Dedifferentiated amniotic fluid mesenchymal stem cell (primary cell): Measurements from ENCODE around the gene MMAA.
"Not testable (repeated sequence)": the region's sequence is repeated elsewhere in the genome, so short reads cannot be mapped to it uniquely, and the experiment has no call there.

Experiments
- DNase-seq: peaks from one replicate; pipeline ENCODE4 v3.0.0-alpha.2; 2016; ENCODE audit errors: extremely low spot score

Gene MMAA

DNA sequence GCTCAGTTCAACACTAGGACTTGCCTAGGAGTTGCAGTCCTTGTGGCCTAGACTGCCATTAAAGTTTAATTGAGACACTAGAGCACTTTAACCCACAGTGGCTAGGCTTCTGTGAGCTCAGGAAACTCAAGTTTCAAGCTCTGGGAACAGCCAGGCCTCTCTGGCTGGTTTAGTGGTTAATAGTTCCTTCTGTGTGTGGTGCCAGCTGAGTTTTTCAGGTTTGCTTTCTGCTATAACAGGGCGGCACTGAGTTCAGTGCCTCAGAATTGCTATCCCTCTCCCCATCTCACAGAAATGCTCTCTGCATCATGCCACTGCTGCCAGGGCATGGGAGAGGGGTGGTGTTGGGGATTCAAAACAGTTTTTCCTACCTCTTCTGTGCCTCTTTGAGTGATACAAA lies 15.9 kb downstream of the MMAA start:
- no peak for DNase-seq

DNA sequence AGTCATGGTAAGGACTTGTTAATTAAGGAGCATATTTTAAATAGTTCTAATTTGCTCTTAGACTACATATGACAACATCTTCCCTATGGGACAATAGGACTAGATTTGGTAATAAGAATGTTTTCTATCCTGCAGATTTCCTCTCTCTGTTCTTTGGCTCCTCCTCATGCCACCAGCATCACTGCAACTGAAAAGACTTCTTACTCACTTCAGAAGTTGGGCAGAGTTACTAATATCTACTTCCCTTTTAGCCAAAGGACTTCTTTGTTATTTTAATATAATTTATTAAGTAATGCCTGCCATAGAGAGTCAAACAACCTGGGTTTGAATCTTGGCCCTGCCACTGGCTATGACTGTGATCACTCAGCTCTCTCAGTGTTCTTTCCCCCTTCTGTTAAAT lies 16.4 kb downstream of the MMAA start:
- DNase-seq: no peak

DNA sequence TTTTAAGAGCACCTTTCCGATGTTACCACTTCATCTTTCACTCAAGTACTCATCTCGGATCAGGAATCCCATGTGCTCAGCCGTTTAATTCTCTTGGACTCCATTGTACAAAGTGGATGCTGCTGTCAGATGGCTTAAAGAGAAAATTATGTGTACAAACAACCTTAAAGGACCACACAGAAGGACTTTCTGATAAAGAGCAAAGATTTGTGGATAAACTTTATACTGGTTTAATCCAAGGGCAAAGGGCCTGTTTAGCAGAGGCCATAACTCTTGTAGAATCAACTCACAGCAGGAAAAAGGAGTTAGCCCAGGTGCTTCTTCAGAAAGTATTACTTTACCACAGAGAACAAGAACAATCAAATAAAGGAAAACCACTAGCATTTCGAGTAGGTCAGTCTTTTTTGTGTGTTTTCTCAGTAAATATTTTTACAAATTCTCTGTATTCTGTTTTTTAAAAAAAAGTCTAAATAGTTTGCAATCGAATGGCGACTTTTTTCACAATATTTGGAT lies 20.1 kb downstream of the MMAA start:
- DNase-seq: no peak

DNA sequence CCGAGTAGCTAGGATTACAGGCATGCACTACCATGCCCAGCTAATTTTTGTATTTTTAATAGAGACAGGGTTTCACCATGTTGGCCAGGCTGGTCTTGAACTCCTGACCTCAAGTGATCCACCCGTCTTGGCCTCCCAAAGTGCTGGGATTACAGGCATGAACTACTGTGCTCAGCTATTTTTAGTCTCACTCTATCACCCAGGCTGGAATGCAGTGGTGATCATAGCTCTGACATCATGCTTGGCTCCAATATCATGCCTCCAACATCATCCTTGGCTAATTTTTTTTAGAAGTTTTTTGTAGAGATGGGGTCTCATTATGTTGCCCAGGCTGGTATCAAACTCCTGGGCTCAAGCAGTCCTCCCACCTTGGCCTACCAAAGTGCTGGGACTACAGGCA lies 21.1 kb downstream of the MMAA start:
- peak; percentile 33 for DNase-seq

DNA sequence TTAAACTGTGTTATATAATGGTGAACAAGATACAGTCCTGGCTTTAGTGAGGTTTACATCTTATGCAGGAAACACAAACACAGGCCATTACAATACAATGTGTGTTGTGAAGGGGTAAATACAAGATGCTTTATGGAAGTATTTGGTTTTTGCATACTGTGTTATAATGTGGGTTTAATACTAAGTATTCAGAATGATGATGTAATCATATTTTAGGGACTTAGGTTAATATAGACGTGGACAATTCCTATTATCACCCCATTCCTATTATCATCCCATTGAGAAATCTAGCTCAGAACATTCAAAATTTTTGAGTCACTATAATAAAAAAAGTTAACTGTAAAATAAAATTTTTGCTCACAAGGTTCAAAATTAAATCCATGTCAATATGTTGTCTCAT lies 24.1 kb downstream of the MMAA start:
- no peak for DNase-seq

DNA sequence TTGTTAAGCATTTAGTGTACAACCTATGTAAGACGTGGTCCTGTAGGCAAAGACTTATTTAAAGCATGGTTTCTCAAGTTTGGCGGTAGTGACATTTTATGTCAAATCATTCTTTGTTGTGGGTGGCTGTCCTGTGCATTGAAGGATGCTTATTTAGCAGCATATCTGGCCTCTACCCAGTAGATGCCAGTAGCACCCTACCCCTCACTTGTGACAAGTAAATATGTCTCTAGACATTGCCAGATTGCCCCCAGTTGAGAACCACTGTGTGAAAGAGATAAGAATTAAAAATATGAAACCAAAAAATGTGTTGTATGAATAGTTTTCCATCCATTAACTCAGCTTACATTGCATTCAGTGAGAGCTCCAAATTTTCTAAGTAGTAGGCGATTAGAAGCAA lies 25.5 kb downstream of the MMAA start:
- no peak for DNase-seq

DNA sequence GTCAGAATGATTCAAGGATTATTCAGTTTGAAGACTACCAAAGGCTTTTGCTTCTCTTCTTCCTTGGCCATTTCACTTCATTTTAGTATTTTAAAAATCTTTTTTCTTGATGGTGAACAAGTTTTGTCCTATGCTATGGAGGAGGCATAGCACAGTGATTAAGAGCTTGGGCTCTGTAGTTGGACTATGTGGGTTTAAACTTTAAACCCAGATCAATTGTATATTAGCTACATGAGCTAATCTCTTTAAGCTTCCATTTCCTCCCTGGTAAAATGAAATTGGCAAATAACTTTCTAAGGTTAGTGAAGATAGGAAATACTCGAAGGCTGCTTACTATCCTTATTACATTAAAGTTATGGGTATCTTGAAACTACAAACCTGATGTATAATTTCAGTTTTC lies 37.0 kb downstream of the MMAA start:
- DNase-seq: no peak

DNA sequence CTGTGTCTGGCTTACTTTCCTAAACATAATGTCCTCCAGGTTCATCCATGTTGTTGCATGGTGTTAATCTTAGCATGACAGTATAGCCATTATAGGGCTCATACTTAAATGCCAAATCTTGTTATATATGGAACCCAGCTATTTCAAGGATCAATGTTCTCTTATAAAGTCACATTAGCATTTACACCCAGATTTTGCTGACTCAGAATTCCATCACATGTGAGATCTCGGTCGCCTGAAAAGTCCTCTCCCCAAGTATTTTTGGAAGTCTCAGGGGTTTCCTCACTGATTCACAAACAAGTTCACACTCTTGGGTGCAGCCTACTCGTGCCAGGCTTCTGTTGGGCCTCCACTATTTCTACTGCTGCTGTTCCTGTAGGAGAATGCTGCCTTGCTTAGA lies 40.9 kb downstream of the MMAA start:
- DNase-seq: no peak

DNA sequence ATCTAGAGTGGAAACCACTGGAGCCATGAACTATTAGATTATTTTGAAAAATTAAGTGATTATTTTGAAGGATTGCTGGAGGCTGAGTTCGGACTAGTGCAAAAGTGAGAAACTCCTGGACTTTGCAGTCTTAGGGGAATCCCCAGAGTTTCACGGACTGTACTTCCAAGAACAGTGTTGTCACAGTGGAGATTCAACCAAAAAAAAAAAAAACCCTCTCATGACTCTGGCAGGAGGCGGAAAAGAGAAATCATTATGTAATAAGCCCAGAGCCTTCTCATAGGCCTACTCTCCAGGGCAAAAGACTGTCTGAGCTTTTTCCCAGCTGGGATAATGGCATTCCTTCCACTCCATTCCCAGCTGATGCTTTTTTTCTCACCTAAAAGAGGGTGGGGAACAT lies 44.0 kb downstream of the MMAA start:
- no peak for DNase-seq

DNA sequence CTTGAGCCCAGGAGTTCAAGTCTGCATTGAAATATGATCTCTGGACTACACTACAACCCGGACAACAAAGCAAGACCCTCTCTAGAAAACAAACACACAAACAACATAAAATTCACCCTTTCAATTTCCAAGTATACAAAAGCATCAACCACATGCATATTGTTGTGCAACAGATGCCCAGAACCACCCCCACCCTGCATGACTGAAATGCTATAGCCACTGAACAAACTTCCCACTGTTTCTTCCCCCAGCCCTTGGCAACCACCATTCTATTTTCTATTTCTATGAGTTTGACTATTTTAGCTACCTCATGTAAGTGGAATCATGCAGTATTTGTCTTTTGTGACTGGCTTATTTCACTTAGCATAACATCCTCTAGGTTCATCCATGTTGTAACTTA lies 46.6 kb downstream of the MMAA start:
- no peak for DNase-seq

DNA sequence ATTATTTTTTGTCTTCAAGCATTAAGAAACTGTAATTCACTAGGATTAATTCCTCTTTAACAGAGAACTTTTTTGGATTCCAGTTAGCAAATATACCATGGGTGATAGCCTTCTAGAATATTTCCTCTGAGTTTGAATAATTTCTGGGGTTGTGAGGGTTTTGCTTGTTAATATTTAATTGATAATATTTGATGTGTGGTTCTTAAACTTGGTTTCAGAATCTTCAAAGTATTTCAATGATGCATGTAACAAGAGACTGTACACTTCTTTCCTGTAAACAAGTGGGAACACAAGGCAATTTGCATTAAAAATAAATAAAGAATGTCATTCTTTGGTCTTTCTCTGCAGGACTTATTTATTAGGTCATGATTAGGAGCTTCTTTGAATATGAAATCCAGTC lies 51.2 kb downstream of the MMAA start:
- no peak for DNase-seq

DNA sequence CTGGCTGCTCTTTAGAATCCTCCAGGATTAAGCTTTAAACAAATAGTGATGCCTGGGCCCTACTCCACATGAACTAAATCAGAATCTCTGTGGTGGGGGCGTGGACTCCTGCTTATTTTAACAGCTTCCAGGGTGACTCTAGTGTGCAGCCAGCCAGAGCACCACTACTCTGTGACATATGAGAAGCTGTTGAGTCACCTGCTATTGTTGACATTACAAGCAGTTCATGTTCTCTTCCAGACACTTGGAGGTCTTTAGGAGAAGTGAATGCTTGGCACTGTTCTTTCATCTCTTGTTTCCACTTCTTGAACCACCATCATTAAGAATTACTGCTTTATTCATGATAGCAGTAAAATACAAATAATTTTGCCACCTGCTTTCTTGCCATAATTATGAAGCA lies 60.3 kb downstream of the MMAA start:
- peak; percentile 76 for DNase-seq

DNA sequence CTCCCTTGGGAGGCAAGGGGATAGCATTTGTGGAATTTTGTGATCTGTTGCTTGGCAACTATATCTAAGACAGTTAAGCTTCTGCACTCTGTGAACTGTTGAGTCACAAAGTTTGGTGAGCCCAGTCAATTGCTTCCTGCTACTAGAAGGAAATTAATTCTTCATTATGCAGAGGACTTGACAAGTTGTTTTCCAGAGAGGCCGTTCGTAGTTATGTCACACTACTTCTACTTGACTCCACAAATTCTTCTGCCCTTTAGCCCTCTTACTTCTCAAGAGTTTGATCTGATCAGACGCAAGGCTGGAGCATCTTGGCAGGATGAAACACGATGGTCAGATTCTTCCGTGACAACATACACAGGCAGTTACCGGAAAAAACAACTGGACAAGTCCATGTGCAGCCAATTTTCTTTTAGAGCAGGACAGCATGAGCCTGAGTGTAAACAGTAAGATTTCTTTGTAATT lies 60.8 kb downstream of the MMAA start, which contains the start of gene C4orf51:
TSS of gene C4orf51 (plus strand) at position 156 of the 465 bp plus-strand sequence. CDS start at position 214, 58 bp downstream.
- peak; percentile 52 for DNase-seq

DNA sequence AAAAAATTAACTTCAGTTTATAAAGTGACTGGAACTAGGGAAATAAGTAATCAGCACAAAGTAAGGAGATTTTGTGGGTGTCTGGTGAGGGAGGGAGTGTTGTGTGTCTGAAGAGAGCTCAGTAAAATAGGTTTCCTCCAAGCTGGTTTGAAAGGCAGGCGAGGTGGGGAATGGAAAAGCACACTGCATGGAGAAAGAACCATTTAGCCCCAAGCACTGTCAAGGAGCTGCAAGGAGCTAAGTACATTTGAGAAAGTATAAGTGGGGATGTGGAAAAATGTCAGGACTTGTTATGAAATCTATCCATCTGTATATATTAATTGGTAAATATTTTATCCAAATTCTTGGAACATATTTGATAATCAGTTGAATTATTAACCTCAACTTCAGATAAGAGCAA lies 61.7 kb downstream of the MMAA start:
- no peak for DNase-seq

DNA sequence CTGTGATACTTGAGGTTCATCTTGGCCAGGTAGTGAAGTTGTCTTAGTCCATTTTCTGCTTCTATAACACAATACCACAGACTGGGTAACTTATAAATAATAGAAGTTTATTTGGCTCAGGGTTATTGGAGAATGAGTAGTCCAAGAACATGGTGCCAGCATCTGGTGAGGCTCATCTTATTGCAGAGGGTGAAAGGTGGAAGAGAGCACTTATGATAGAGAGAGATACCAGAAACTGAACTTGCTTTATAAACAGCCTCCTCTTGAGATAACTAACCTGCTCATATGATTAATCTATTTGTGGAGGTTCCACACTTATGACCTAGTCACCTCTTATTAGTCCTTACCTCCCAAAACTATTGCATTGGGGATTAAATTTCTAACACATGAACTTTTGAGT lies 62.3 kb downstream of the MMAA start:
- DNase-seq: no peak

DNA sequence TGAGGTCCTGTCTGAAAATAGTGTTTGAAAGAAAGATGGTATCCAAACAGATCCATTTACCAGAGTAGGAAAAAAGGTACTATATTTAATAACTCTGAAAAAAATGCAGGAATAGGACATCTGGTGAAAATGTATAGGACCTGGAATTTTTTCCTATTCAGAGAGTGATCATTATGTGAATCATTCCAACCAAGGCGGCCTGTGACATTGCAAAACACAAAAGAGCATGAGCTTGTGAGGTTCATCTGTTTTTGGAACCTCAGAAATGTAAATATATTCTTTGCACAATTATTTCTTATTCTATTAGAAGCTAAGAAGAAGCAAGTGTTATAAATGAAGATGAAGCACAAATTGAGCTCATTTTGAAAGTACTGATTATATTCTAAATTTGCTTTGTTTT lies 62.8 kb downstream of the MMAA start:
- DNase-seq: no peak

DNA sequence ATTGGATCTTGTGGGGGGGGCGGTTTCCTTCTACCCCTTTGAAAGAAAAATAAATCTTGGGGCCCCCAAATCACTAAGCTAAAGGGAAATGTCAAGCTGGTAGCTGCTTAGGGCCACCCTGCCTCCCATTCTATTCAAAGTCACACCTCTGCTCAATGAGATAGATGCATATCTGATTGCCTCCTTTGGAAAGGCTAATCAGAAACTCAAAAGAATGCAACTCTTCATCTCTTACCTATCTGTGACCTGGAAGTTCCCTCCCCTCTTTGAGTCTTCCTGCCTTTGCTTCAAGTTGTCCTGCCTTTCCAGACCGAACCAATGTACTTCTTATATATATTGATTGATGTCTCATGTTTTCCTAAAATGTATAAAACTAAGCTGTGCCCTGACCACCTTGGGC lies 67.8 kb downstream of the MMAA start:
- no peak for DNase-seq

DNA sequence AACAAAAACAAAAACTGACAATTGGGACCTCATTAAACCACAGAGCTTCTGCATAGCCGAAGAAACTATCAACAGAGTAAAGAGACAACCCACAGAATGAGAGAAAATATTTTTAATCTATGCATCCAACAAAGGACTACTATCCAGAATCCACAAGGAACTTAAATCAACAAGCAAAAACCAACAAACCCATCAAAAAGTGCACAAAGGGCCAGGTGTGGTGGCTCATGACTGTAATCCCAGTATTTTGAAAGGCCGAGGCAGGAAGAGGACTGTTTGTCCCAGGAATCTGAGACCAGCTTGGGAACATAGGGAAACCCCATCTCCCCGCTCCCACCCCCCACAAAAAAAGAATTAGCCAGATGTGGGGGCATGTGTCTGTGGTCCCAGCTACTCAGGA lies 71.4 kb downstream of the MMAA start:
- no peak for DNase-seq

DNA sequence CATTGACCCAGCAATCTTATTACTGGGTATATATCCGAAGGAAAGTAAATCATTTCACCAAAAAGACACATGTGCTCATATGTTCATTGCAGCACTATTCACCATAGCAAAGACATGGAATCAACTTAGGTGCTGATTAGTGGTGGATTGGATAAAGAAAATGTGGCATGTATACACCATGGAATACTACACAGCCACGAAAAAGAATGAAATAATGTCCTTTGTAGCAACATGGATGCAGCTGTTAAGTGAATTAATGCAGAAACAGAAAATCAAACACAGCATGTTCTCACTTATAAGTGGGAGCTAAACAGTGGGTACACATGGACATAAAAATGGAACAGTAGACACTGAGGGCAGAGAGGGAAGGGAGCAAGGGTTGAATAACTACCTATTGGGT lies 72.2 kb downstream of the MMAA start:
- DNase-seq: not testable (repeated sequence)

DNA sequence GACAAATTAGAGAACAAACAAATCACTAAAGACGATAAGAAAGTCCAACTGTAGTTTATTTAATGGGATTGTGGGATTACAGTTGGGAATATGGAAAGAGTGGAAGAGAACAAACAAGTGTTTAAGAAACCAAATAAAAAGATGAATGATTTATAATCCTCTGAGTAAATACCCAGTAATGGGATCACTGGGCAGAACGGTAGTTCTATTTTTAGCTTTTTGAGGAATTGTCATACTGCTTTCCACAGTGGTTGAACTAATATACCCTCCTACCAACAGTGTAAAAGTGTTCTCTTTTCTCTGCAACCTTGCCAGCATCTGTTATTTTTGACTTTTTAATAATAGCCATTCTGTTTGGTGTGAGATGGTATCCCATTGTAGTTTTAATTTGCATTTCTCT lies 75.7 kb downstream of the MMAA start:
- DNase-seq: no peak

DNA sequence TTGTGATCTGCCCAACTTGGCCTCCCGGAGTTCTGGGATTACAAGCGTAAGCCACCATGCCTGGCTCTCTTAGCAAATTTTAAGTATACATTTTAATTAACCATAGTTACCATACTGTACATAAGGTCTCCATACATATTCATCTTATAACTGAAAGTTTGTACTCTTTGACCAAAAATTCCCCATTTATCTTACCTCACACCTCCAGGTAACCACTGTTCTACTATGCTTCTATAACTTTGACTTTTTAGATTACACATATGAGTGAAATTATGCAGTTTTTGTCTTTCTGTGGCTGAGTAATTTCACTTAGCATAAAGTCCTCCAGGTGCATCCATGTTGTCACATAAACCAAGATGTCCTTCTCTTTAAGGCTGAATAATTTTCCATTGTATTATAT lies 78.1 kb downstream of the MMAA start:
- no peak for DNase-seq

DNA sequence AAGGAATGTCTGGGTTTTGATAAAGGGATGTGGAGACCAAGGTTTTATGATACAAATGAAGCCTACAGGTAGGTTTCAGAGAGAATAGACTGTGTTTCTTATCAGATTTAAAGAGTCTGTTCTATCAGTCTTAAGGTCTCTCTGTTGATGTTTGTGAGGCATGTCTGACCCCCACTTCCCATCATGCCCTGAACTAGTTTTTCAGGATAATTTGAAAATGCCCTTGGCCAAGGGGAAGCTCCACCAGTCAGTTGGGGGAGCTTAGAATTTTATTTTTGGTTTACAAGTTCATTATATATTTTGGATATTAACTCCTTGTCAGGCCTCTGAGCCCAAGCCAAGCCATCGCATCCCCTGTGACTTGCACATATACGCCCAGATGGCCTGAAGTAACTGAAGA lies 79.3 kb downstream of the MMAA start:
- no peak for DNase-seq

DNA sequence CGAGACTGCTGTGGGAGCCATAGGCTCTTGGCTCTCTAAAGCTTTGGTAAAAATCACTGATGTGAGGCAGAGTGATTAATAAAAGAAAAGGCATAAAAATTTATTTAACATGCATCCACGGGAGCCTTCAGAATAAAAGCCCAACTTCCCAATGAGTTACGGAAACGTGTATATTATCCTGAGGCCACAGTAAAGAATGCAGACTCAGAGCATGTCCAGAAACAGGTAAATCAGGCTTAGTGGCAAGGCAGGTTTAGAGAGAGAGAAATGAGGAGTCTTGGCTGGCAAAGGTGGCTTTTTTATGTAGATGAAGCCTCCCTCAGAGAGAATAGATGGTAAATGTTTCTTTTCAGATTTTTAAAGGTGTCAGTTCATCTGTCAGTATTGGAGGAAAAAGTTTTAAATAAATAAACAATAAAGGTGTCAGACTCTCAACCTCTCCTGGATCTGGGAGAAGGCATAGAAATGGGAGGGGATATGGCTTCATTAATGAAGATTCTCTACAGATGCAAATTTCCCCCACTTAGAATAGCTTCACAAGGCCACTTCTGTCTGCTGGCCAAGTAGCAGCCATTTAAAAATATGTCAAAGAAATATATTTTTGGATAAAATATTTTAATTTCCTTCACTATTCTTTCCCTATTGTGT lies 84.8 kb downstream of the MMAA start:
- no peak for DNase-seq

DNA sequence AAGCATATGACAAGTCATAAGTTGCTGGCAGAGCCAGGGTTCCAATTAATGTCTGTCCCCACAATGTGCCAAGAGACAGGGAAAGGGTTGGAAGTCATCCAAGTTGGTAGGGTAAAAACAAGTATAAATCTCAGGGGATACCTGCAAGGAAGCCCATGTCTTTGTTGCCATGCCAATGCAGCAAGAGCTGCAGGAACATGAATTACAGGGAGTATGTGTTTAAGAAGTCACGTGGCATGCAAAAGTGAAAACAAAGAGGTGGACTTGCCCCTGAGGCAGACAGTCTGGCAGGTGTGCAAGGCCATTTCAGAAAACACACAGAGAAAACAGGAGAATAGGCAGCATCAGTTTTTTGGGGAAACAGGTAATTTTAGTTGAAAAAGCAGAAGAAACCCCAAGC lies 90.2 kb downstream of the MMAA start:
- no peak for DNase-seq
